Measurements from ENCODE around the gene SGSM1.

The SGSM1 gene

DNA sequence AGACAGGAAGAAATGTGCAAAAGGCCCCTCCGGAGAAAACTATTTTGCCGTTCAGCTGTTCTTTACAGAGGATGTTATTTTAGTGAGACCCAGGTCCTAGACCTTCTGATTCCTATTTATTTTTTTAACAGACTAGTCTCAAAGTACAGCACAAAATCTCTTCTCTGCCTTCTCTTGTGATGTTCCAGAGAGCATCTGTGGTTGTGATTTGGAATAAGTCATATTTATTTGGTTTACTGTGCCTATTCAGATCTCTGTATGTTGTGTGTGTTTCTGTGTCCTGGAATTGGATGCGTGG is 120.4 kb downstream of the SGSM1 start:
- TF ChIP-seq, protein P1, sequence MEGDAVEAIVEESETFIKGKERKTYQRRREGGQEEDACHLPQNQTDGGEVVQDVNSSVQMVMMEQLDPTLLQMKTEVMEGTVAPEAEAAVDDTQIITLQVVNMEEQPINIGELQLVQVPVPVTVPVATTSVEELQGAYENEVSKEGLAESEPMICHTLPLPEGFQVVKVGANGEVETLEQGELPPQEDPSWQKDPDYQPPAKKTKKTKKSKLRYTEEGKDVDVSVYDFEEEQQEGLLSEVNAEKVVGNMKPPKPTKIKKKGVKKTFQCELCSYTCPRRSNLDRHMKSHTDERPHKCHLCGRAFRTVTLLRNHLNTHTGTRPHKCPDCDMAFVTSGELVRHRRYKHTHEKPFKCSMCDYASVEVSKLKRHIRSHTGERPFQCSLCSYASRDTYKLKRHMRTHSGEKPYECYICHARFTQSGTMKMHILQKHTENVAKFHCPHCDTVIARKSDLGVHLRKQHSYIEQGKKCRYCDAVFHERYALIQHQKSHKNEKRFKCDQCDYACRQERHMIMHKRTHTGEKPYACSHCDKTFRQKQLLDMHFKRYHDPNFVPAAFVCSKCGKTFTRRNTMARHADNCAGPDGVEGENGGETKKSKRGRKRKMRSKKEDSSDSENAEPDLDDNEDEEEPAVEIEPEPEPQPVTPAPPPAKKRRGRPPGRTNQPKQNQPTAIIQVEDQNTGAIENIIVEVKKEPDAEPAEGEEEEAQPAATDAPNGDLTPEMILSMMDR (IDR thresholded peaks at IDR 0.05; ENCODE audit: insufficient read depth, low read depth, low read length, missing control alignments): no peak
- DNase-seq (ENCODE audit: low read depth): no peak
- no peak overlapping the region for H3K4me3 ChIP-seq (ENCODE audit: low read length)

DNA sequence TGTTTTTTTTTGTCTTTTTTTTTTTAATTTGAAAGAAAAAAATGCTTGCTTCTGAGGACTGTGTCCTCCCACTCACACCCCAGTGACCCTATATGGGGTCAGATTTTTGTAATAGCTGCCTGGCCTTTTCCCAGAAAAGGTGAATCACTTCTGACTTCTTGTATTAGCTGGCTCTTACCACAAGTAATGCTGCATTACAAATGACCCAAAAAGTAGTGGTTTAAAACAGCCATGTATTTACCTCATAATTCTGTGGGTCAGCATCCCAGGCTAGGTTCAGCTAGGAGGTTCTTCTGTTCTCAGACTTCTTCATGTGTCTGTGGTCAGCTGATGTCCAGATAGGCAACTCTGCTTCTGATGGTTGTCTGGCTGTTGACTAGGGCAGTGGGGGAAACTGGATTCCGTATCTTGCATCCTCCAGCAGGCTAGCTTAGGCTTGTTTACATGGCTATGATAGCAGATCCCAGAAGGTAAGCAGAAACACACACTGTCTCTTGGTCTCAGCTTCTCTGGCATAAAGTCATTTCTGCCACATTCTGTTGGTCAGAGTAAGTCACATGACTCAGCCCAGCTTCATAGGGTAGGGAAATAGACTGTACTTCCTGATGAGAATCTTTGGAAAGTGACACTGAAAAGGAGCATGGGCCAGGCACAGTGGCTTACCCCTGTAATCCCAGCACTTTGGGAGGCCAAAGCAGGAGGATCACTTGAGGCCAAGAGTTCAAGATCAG is 121.0 kb downstream of the SGSM1 start:
- TF ChIP-seq, protein P1 (IDR thresholded peaks at IDR 0.05; ENCODE audit: insufficient read depth, low read depth, low read length, missing control alignments): no peak
- peak; percentile 34 for DNase-seq (ENCODE audit: low read depth)

DNA sequence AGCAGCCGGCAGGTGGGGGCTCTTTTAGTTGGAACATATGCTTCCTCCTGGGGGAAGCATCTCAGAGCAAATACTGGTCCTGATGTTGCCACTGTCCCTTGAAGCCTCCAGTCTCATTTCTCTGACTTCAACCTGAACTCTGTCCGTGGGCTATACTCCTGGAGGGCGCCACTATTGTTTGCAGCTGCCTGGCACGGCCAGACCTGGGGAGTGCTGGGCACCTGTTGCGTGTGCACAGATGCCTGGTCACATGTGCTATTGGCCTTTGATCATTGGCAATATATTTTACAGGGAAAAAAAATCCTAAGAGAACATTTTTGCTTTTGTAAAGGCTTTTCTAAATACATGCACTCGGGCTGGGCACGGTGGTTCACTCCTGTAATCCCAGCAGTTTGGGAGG is 122.3 kb downstream of the SGSM1 start:
- H3K4me3 ChIP-seq (ENCODE audit: low read length): no peak overlapping the region
- DNase-seq (ENCODE audit: low read depth): no peak
- TF ChIP-seq, protein P1 (IDR thresholded peaks at IDR 0.05; ENCODE audit: insufficient read depth, low read depth, low read length, missing control alignments): no peak

More for the DNA sequence above, 121.0 kb downstream of the SGSM1 start:
- H3K4me3 ChIP-seq (ENCODE audit: low read length): no peak overlapping the region

GRCh38 chr22:24930678-24931077 is 124.7 kb downstream of the SGSM1 start:
- TF ChIP-seq, protein P1 (IDR thresholded peaks at IDR 0.05; ENCODE audit: insufficient read depth, low read depth, low read length, missing control alignments): no peak
- DNase-seq (ENCODE audit: low read depth): no peak
- H3K4me3 ChIP-seq (ENCODE audit: low read length): no peak overlapping the region

GRCh38 chr22:24935771-24936483 is 129.9 kb downstream of the SGSM1 start:
- DNase-seq (ENCODE audit: low read depth): no peak
- TF ChIP-seq, protein P1 (IDR thresholded peaks at IDR 0.05; ENCODE audit: insufficient read depth, low read depth, low read length, missing control alignments): no peak
- H3K4me3 ChIP-seq (ENCODE audit: low read length): no peak overlapping the region

DNA sequence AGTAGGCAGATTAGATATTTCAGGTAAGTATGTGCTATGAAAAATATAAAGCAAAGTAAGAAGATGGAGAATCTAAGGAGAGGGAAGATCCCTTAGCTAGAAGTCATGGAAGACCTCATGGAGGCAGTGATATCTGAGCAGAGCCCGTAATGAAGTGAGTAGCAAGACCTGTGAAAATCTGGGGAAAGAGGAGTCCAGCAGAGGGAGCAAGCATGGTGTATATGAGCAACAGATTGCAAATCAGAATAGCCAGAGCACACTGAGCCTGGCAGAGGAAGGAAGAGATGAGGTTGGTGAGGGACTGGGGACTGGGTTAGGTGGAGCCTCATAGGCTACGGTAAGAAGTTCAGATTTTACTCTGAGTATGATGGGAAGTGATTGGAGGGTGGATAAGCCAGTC is 131.1 kb downstream of the SGSM1 start:
- peak; percentile 55 for DNase-seq (ENCODE audit: low read depth)
- H3K4me3 ChIP-seq (ENCODE audit: low read length): no peak overlapping the region
- TF ChIP-seq, protein P1 (IDR thresholded peaks at IDR 0.05; ENCODE audit: insufficient read depth, low read depth, low read length, missing control alignments): peak; percentile 57
